ENCODE data around the gene HEATR5A.

DNA sequence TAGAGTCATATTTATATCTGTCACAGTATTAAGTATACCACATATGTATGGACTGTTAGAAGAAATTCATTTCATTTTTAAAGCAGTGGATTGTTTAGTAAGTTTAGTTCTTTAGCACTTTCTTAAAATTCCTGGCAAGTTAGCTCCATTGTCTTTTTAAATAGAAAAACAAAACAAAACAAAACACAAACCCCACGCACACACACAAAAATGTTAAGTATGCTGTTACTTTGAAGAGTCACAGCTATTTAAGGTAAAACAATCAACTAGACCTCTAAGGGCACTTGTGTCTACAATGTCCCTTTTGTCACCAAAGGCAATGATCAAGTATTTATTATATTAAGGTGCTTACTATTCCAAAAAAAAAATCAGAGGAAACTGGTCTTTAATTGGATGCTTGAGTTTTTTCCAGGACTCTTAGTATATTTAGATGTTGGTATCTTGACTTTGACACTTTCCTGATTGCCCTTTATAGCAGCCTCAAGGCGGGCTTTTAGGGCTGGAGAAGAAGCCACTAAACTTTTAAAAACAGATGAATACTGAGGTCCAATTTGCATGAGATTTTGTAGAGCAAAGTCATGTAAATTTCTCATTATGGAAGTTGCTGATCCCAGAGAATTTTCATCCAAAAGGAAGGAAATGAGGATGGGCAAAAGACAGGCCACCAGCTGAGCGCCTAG lies 127.3 kb downstream of the HEATR5A start:
- TF ChIP-seq CTCF (IDR thresholded peaks at IDR 0.05) (no peak), EP300 (IDR thresholded peaks at IDR 0.05; ENCODE audit: borderline replicate concordance in 1 of 2, low read depth in 1 of 2, low read length in 1 of 2) (no peak), YY1 (IDR thresholded peaks at IDR 0.05; ENCODE audit: low read depth) (no peak), CHD2 (IDR thresholded peaks at IDR 0.05; ENCODE audit: low read length, partially characterized antibody) (no peak), TAF1 (IDR thresholded peaks at IDR 0.05; ENCODE audit: borderline replicate concordance, low read depth, low read length) (no peak)
- TF ChIP-seq, protein P1, sequence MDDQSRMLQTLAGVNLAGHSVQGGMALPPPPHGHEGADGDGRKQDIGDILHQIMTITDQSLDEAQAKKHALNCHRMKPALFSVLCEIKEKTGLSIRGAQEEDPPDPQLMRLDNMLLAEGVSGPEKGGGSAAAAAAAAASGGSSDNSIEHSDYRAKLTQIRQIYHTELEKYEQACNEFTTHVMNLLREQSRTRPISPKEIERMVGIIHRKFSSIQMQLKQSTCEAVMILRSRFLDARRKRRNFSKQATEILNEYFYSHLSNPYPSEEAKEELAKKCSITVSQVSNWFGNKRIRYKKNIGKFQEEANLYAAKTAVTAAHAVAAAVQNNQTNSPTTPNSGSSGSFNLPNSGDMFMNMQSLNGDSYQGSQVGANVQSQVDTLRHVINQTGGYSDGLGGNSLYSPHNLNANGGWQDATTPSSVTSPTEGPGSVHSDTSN (IDR thresholded peaks at IDR 0.05) = no peak
- TF ChIP-seq, protein P2, sequence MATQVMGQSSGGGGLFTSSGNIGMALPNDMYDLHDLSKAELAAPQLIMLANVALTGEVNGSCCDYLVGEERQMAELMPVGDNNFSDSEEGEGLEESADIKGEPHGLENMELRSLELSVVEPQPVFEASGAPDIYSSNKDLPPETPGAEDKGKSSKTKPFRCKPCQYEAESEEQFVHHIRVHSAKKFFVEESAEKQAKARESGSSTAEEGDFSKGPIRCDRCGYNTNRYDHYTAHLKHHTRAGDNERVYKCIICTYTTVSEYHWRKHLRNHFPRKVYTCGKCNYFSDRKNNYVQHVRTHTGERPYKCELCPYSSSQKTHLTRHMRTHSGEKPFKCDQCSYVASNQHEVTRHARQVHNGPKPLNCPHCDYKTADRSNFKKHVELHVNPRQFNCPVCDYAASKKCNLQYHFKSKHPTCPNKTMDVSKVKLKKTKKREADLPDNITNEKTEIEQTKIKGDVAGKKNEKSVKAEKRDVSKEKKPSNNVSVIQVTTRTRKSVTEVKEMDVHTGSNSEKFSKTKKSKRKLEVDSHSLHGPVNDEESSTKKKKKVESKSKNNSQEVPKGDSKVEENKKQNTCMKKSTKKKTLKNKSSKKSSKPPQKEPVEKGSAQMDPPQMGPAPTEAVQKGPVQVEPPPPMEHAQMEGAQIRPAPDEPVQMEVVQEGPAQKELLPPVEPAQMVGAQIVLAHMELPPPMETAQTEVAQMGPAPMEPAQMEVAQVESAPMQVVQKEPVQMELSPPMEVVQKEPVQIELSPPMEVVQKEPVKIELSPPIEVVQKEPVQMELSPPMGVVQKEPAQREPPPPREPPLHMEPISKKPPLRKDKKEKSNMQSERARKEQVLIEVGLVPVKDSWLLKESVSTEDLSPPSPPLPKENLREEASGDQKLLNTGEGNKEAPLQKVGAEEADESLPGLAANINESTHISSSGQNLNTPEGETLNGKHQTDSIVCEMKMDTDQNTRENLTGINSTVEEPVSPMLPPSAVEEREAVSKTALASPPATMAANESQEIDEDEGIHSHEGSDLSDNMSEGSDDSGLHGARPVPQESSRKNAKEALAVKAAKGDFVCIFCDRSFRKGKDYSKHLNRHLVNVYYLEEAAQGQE (IDR thresholded peaks at IDR 0.05; ENCODE audit: low read depth, low read length) = no peak
